Sigmoid colon (tissue), 4 donors: ENCODE results near the gene KLF7.

Source experiments
- CTCF ChIP-seq, 4 experiments: fragments of 450-650 bp in 3 of 4; fragments of 200-600 bp in 1 of 4; IDR thresholded peaks; one replicate each; pipeline ENCODE4 v1.5.1; 2016 to 2019; ENCODE audit warnings: antibody characterized with exemption in 4 of 4, mild to moderate bottlenecking in 3 of 4, moderate library complexity in 2 of 4
- EP300 ChIP-seq, 4 donors: sonication (generic); formaldehyde crosslinking; IDR thresholded peaks; one replicate each; pipeline ENCODE4 v1.6.1; 2017; ENCODE audit warnings: antibody characterized with exemption in 4 of 4
- POLR2A ChIP-seq, 2 donors: fragments of 450-650 bp; IDR thresholded peaks; one replicate each; pipeline ENCODE4 v1.6.1; 2016; ENCODE audit warnings: antibody characterized with exemption in 2 of 2, mild to moderate bottlenecking in 2 of 2, moderate library complexity in 2 of 2
- POLR2AphosphoS5 ChIP-seq, 4 donors: sonication (generic); formaldehyde crosslinking; IDR thresholded peaks; one replicate each; pipeline ENCODE4 v1.6.1; 2017; ENCODE audit warnings: antibody characterized with exemption in 4 of 4

- TF ChIP-seq POLR2AphosphoS5 (IDR thresholded peaks at IDR 0.05) (no peak), CTCF (IDR thresholded peaks at IDR 0.05) (no peak), POLR2A (IDR thresholded peaks at IDR 0.05) (no peak), EP300 (IDR thresholded peaks at IDR 0.05) (no peak)
Observed at GRCh38 chr2:207122651-207123334, 43.0 kb downstream of the KLF7 start.
